GM18508 (cell line): ENCODE results near the gene MARS2.
A peak's percentile ranks its signal among the peaks of the same experiment; 100 is the strongest.
"Not testable (repeated sequence)": the region's sequence is repeated elsewhere in the genome, so short reads cannot be mapped to it uniquely, and the experiment has no call there.

Experiments
- ATAC-seq: cut with Tn5 transposase; IDR thresholded peaks from one replicate; pipeline ENCODE4 v1.9.1; 2021; ENCODE audit warnings: moderate number of reproducible peaks; ENCODE audit not compliant: insufficient read depth, unreplicated experiment

MARS2 gene

GRCh38 chr2:197705912-197706838 lies 1.0 kb downstream of the MARS2 start:
- ATAC-seq: no peak

DNA sequence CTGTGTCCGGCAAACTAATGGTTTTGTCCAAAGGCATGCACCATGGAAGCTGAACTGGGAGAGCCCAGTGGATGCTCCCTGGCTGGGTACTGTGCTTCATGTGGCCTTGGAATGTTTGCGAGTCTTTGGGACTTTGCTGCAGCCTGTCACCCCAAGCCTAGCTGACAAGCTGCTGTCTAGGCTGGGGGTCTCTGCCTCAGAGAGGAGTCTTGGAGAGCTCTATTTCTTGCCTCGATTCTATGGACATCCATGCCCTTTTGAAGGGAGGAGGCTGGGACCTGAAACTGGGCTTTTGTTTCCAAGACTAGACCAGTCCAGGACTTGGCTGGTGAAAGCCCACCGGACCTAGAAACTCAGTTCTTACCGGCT lies 1.7 kb downstream of the MARS2 start:
- no peak for ATAC-seq

GRCh38 chr2:197707316-197708213 lies 2.4 kb downstream of the MARS2 start:
- no peak for ATAC-seq

DNA sequence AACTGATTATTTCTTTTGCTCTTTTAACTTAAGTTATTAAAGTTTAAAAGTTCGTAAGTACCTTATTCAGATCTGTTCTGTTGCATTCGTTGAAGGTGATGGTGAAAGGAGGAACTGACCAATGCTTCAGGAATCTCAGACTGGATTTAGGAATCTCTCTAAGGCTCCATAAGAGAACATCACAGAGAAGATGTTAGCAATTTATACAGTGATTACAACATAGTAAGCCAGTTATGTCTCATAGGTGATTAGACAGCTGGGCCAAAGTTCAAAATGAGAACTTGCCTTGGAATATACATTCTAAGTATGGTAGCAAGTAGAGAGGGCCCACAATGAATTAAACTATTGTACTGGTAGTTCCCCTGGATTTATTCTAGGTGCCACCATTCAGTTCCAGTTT lies 3.2 kb downstream of the MARS2 start:
- no peak for ATAC-seq

DNA sequence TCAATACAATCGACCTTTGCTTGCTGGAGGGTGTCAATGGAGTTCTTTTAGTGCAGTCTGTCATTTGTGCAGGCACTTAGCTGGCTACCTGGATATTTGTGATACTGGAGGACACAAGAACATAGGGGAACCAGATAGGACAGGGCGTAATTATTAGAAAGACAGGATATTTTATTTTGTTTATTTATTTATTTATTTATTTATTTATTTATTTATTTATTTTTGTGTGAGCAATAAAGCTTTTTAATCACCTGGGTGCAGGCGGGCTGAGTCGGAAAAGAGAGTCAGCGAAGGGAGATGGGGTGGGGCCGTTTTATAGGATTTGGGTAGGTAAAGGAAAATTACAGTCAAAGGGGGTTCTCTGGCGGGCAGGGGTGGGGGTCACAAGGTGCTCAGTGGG lies 4.0 kb downstream of the MARS2 start:
- not testable (repeated sequence) for ATAC-seq

DNA sequence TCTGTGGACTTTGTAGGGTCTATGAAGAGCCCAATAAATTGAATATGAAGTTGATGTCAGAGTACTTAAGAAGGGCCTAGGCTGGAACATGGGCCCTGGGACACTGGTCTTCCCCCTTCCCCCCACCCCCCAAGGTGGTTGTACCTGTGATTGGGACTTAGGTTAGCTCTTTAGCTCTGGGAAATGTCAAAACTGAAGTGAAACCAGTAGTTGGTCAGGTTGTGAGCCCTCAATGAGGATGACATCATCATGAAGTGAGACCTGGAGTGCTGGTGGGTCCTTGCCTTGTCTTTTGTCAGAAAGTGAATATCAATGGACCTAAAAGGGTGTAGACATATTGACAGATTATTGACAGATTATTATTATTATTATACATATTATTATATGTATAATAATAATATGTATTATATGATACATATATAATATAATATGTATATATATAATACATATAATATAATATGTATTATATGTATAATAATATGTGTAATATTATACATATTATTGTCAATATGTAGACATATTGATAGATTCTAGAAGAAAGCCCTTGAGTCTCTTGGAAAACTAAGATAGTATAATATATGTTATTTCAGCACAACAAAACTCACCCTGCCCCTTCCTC lies 5.4 kb downstream of the MARS2 start:
- ATAC-seq: peak; percentile 94

DNA sequence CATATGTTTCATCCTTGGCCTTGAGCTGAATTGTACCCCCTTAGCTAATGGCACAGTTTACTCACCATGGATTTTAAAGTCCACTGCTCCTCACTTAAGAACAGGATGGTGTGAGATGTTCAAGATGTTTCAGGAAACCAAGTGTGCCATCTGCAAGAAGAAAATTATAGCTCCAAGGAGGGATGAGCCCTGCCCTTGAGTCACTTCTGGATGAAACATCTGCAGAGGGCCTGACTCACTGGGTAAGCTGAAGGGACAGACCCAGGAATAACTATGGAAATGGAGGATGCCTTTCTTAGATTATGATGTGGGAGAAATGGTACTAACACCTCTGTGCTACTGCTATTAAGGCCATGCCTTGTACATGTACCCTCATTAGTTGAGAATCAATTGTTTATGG lies 6.4 kb downstream of the MARS2 start:
- ATAC-seq: no peak

DNA sequence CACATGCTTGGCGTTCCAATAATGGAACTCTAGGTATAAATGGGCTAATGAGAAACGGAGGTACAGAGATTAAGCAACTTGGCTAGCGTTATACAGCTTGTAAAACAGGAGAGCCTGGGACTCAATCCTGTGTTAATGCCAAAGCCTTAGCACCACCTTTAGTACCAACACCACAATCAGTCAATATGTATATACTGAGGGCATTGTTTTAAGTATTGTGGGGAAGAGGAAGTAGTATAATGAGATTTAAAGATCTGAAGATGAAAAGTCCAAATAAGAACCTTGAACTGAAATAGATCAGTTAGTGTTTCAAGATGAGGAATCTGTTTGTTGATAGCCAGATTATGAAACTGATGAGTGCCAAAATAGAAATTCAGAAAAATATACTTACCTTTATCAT lies 8.1 kb downstream of the MARS2 start:
- no peak for ATAC-seq

GRCh38 chr2:197717863-197718262 lies 12.7 kb downstream of the MARS2 start:
- no peak for ATAC-seq

- no peak for ATAC-seq
Observed at GRCh38 chr2:197727011-197727410, 21.8 kb downstream of the MARS2 start.

DNA sequence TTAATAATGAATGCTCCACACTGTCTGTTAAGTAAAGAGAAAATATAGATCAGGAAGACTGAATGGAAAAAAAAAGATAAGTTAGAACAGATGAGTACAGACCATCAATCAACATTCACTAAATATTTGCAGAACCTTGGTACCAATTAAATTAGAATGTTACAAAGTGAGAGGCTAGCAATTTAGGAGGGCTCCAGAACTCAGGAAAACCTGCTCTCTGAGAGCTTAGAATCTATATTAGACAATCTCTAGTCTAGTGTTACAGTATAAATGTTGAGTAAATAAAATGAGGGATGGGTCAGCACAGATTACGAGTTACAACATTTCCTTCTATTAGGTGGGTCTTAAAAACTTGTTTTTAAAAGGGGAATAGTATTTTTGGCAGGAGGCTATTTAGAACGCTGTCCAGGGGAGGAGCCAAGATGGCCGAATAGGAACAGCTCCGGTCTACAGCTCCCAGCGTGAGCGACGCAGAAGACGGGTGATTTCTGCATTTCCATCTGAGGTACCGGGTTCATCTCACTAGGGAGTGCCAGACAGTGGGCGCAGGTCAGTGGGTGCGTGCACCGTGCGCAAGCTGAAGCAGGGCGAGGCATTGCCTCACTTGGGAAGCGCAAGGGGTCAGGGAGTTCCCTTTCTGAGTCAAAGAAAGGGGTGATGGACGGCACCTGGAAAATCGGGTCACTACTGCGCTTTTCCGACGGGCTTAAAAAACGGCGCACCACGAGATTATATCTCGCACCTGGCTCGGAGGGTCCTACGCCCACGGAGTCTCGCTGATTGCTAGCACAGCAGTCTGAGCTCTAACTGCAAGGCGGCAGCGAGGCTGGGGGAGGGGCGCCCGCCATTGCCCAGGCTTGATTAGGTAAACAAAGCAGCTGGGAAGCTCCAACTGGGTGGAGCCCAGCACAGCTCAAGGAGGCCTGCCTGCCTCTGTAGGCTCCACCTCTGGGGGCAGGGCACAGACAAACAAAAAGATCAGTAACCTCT lies 23.7 kb downstream of the MARS2 start:
- ATAC-seq: not testable (repeated sequence)

DNA sequence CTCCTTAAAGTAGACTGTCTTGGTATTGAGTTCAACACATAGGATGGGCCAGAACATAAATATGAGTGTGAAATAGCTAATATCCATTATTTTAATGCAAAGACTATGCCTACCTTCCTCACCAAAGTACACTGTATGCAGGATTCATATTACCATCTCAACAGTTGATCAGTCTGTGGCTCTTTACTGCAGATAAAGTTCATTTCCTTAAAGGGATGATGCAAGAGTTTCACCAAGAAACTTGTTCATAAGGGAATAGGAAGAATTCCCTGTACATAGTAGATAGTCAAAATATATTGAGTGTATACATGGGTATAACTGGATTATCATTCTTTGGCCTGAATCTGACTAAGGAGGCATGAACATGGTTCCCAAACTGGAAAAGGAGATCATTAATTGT lies 35.0 kb downstream of the MARS2 start:
- no peak for ATAC-seq
